Loucy (cell line): ENCODE data around the gene PDIA4.
"Not testable (repeated sequence)": the region's sequence is repeated elsewhere in the genome, so short reads cannot be mapped to it uniquely, and the experiment has no call there.

Experiments
- H2AFZ ChIP-seq: fragments of 200-600 bp; sonication (generic); 2 replicates; pipeline ENCODE4 v1.6.0; 2016; ENCODE audit warnings: antibody characterized with exemption, mild to moderate bottlenecking, low read length, moderate library complexity
- H3F3A ChIP-seq: fragments of 200-600 bp; 2 replicates; pipeline ENCODE4 v1.6.0; 2016; ENCODE audit warnings: antibody characterized with exemption, low read depth, mild to moderate bottlenecking
- H3K27me3 ChIP-seq: fragments of 200-600 bp; sonication (generic); 2 replicates; pipeline ENCODE4 v1.6.1; 2014; ENCODE audit warnings: low read length, mild to moderate bottlenecking; ENCODE audit not compliant: insufficient read depth, poor library complexity, severe bottlenecking
- H3K36me3 ChIP-seq: fragments of 200-600 bp; sonication (generic); 2 replicates; pipeline ENCODE4 v1.6.1; 2016; ENCODE audit warnings: low read length; ENCODE audit not compliant: insufficient read depth
- H3K4me1 ChIP-seq: fragments of 200-600 bp; sonication (generic); 2 replicates; pipeline ENCODE4 v1.5.1; 2014; ENCODE audit warnings: low read length, mild to moderate bottlenecking; ENCODE audit not compliant: insufficient read depth, poor library complexity, severe bottlenecking
- H3K4me2 ChIP-seq: fragments of 200-600 bp; sonication (generic); 2 replicates; pipeline ENCODE4 v1.6.0; 2014; ENCODE audit warnings: antibody characterized with exemption, low read length, low read depth, mild to moderate bottlenecking; ENCODE audit not compliant: poor library complexity, severe bottlenecking
- H3K4me3 ChIP-seq: fragments of 200-600 bp; sonication (generic); 2 replicates; pipeline ENCODE4 v1.5.1; 2014; ENCODE audit warnings: low read length, mild to moderate bottlenecking, mixed read lengths; ENCODE audit not compliant: poor library complexity, severe bottlenecking
- H3K79me2 ChIP-seq: fragments of 200-600 bp; sonication (generic); 2 replicates; pipeline ENCODE4 v1.6.1; 2014; ENCODE audit warnings: low read length; ENCODE audit not compliant: insufficient read depth
- H3K9ac ChIP-seq: fragments of 200-600 bp; sonication (generic); 2 replicates; pipeline ENCODE4 v1.6.0; 2014; ENCODE audit warnings: mild to moderate bottlenecking, low read depth, low read length, moderate library complexity; ENCODE audit not compliant: poor library complexity, severe bottlenecking
- H3K9me2 ChIP-seq: fragments of 200-600 bp; sonication (generic); replicated peaks from 2 replicates; pipeline ENCODE4 v1.6.1; 2016; ENCODE audit warnings: low read depth, low read length, mixed read lengths
- H3K9me3 ChIP-seq: fragments of 200-600 bp; sonication (generic); 2 replicates; pipeline ENCODE4 v1.6.1; 2014; ENCODE audit warnings: mild to moderate bottlenecking, antibody characterized with exemption, low read length, low read depth; ENCODE audit not compliant: insufficient read depth
- H4K20me1 ChIP-seq: fragments of 200-600 bp; sonication (generic); 2 replicates; pipeline ENCODE4 v1.6.0; 2014; ENCODE audit warnings: antibody characterized with exemption, low read length, mild to moderate bottlenecking; ENCODE audit not compliant: insufficient read depth, poor library complexity, severe bottlenecking
- CTCF ChIP-seq: fragments of 200-600 bp; sonication (generic); conservative IDR thresholded peaks from 2 replicates; pipeline ENCODE4 v1.5.1; 2014; ENCODE audit warnings: mild to moderate bottlenecking, antibody characterized with exemption, low read length
- EZH2phosphoT487 ChIP-seq: fragments of 200-600 bp; IDR thresholded peaks from 2 replicates; pipeline ENCODE4 v1.6.1; 2018; ENCODE audit warnings: antibody characterized with exemption, mild to moderate bottlenecking, moderate library complexity, borderline replicate concordance

PDIA4 gene

GRCh38 chr7:148979827-148980226 lies 48.5 kb downstream of the PDIA4 start:
- Histone ChIP-seq H4K20me1 (no peaks in the 10 kb centered on the region), H3K36me3 (no peaks in the 10 kb centered on the region), H2AFZ (no peak overlapping the region), H3K79me2 (no peaks in the 10 kb centered on the region), H3K4me1 (peaks cover 11% of the 10 kb centered on the region), H3F3A (0 out of 2 replicates have a peak, but pooled peaks cover 6% of the 10 kb centered on the region), H3K9me3 (no peaks in the 10 kb centered on the region), H3K27me3 (no peaks in the 10 kb centered on the region), H3K9me2 (no peaks in the 10 kb centered on the region), H3K9ac (no peak overlapping the region), H3K4me2 (no peak overlapping the region), H3K4me3 (peak overlapping the region; percentile 15)
- no peak for TF ChIP-seq EZH2phosphoT487
- TF ChIP-seq CTCF = no peak

- not testable (repeated sequence) for H4K20me1 ChIP-seq, H3K9me3 ChIP-seq, H3K36me3 ChIP-seq, H3K4me1 ChIP-seq, H3K9me2 ChIP-seq, H3K79me2 ChIP-seq, H3K4me3 ChIP-seq, H3F3A ChIP-seq, H2AFZ ChIP-seq, H3K27me3 ChIP-seq, H3K4me2 ChIP-seq, H3K9ac ChIP-seq
Observed at GRCh38 chr7:148979072-148979471, 49.2 kb downstream of the PDIA4 start.

GRCh38 chr7:148978091-148978490 lies 50.2 kb downstream of the PDIA4 start:
- H3K4me1 ChIP-seq = peaks cover 5% of the 10 kb centered on the region
- H2AFZ ChIP-seq = no peak overlapping the region
- H4K20me1 ChIP-seq = no peaks in the 10 kb centered on the region
- H3K9ac ChIP-seq = no peak overlapping the region
- H3K79me2 ChIP-seq = no peaks in the 10 kb centered on the region
- H3K4me3 ChIP-seq = no peak overlapping the region
- no peaks in the 10 kb centered on the region for H3K27me3 ChIP-seq
- no peak overlapping the region for H3K4me2 ChIP-seq
- no peaks in the 10 kb centered on the region for H3K9me3 ChIP-seq
- no peak for TF ChIP-seq CTCF
- no peak for TF ChIP-seq EZH2phosphoT487
- no peaks in the 10 kb centered on the region for H3K36me3 ChIP-seq
- no peaks in the 10 kb centered on the region for H3F3A ChIP-seq
- H3K9me2 ChIP-seq = no peaks in the 10 kb centered on the region

GRCh38 chr7:148975896-148976295 lies 52.4 kb downstream of the PDIA4 start:
- Histone ChIP-seq H3K4me1 (no peaks in the 10 kb centered on the region), H3K27me3 (no peaks in the 10 kb centered on the region), H3K9me2 (no peaks in the 10 kb centered on the region), H3K79me2 (no peaks in the 10 kb centered on the region), H3F3A (no peaks in the 10 kb centered on the region), H4K20me1 (no peaks in the 10 kb centered on the region), H3K4me3 (no peak overlapping the region), H3K36me3 (no peaks in the 10 kb centered on the region), H3K4me2 (no peak overlapping the region), H3K9me3 (no peaks in the 10 kb centered on the region), H3K9ac (no peak overlapping the region), H2AFZ (no peak overlapping the region)
- TF ChIP-seq CTCF = no peak
- no peak for TF ChIP-seq EZH2phosphoT487
